K562 (cell line): ENCODE data around the gene C1orf198. TPM values are rescaled to one million over a fixed set of nuclear protein-coding genes. Genes with fewer than 3 reads are reported as not detected.

Experiments used
- MEF2D ChIP-seq: conservative IDR thresholded peaks from 2 replicates; pipeline ENCODE4 v1.6.1; 2016; ENCODE audit warnings: low read depth, missing genetic modification characterization, missing compliant biosample characterization
- SIX5 ChIP-seq, 2 experiments: IDR thresholded peaks; 2 replicates each; pipeline ENCODE4 v1.6.1; 2011; ENCODE audit warnings: low read length in 2 of 2, borderline replicate concordance in 1 of 2, low read depth in 1 of 2, mild to moderate bottlenecking in 1 of 2, moderate library complexity in 1 of 2; ENCODE audit not compliant: insufficient read depth in 1 of 2
- polyA plus RNA-seq, 8 experiments: library from polyadenylated mRNA; depleted of rRNA in 4 of 8; stranded (reverse) in 5 of 8; unstranded in 3 of 8; fragments of >200 nt; fragmentation: Nextera tagmentation in 2 of 8; fragmentation: Illumina TruSeq in 1 of 8; extraction: Ambion mirVana in 2 of 8; extraction: Trizol in 1 of 8; gene quantifications; 2 replicates each; pipeline versions ENCODE4 v1.2.1 to v1.2.3, GENCODE V29; 2011 to 2014; ENCODE audit warnings: inconsistent platforms in 1 of 8, missing spikeins in 1 of 8
- total RNA-seq, 7 experiments: library from RNA; depleted of rRNA in 6 of 7; stranded (reverse); fragments of >200 nt in 6 of 7; fragmentation: Illumina TruSeq in 2 of 7; extraction: Trizol in 2 of 7; gene quantifications; 2 replicates each; pipeline versions ENCODE4 v1.2.1 to v1.2.3, GENCODE V29; 2011 to 2021; ENCODE audit warnings: low replicate concordance in 1 of 7
- TF ChIP-seq, protein P1 (sequence below): sonication (generic); formaldehyde crosslinking; IDR thresholded peaks from 2 replicates; pipeline ENCODE4 v1.8.1; 2023; ENCODE audit warnings: missing genetic modification reagents, mild to moderate bottlenecking, borderline replicate concordance
- TF ChIP-seq, protein P2 (sequence below), 2 experiments: fragments of 250-450 bp in 1 of 2; fragments of 450-650 bp in 1 of 2; sonication (Bioruptor Pico) in 1 of 2; IDR thresholded peaks; 2 replicates each; pipeline versions ENCODE4 v1.6.1 to v1.8.0; 2016 to 2021; ENCODE audit warnings: mild to moderate bottlenecking in 2 of 2, moderate library complexity in 2 of 2, missing compliant biosample characterization in 1 of 2, missing genetic modification characterization in 1 of 2

The C1orf198 gene
- total and polyA plus RNA-seq, 9 of the 15 experiments (the other 6 are each of a cell fraction or from before 2014, with no cell fraction given) = 2.0 to 15.1 (median 10.4) TPM

DNA sequence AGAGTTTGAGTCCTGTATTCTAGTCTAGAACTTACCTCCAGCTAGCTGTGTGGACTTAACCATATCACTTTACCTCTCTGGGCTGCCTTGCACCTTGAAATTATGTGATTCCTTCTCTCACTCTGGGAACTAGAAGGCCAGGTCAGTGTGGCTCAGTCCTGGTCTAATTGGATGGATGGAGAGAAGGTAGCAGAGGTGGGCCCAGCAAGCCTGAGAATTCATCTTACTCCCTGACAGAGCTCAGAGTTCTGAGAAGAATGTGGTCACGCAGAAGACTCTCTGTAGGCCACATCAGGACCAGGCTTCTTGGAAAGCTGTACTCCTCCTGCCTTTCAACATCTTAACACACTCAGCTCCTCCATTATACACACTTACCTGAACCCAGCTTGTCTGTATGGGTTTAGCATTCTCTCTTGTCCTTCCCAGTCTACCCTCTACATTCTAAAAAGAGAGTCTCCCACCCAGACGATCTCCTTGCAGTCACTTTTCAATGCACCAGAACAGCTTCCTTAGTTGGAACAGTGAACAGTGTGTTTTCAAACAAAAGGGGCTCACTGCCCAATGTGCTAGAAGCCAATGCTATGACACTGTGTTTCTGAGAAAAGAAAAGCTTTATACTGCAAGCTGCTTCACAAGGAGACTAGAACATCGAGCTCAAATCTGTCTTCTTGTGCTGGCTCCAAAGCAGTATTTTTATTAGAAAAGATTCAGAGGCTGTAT is 60.6 kb downstream of the C1orf198 start (continued):
- TF ChIP-seq, protein P1, sequence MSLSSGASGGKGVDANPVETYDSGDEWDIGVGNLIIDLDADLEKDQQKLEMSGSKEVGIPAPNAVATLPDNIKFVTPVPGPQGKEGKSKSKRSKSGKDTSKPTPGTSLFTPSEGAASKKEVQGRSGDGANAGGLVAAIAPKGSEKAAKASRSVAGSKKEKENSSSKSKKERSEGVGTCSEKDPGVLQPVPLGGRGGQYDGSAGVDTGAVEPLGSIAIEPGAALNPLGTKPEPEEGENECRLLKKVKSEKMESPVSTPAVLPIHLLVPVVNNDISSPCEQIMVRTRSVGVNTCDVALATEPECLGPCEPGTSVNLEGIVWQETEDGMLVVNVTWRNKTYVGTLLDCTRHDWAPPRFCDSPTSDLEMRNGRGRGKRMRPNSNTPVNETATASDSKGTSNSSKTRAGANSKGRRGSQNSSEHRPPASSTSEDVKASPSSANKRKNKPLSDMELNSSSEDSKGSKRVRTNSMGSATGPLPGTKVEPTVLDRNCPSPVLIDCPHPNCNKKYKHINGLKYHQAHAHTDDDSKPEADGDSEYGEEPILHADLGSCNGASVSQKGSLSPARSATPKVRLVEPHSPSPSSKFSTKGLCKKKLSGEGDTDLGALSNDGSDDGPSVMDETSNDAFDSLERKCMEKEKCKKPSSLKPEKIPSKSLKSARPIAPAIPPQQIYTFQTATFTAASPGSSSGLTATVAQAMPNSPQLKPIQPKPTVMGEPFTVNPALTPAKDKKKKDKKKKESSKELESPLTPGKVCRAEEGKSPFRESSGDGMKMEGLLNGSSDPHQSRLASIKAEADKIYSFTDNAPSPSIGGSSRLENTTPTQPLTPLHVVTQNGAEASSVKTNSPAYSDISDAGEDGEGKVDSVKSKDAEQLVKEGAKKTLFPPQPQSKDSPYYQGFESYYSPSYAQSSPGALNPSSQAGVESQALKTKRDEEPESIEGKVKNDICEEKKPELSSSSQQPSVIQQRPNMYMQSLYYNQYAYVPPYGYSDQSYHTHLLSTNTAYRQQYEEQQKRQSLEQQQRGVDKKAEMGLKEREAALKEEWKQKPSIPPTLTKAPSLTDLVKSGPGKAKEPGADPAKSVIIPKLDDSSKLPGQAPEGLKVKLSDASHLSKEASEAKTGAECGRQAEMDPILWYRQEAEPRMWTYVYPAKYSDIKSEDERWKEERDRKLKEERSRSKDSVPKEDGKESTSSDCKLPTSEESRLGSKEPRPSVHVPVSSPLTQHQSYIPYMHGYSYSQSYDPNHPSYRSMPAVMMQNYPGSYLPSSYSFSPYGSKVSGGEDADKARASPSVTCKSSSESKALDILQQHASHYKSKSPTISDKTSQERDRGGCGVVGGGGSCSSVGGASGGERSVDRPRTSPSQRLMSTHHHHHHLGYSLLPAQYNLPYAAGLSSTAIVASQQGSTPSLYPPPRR (CRISPR knock-in tag) = no peak
- TF ChIP-seq, protein P2, sequence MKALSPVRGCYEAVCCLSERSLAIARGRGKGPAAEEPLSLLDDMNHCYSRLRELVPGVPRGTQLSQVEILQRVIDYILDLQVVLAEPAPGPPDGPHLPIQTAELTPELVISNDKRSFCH (CRISPR knock-in tag; IDR thresholded peaks at IDR 0.05) = no peak
- TF ChIP-seq, protein P2 (tag; IDR thresholded peaks at IDR 0.05) = no peak
- TF ChIP-seq SIX5 (IDR thresholded peaks at IDR 0.05; ENCODE audit: borderline replicate concordance in 1 of 2, insufficient read depth in 1 of 2, low read depth in 1 of 2, low read length in 2 of 2) = no peak
- no peak for TF ChIP-seq MEF2D
- TF ChIP-seq, all 486 proteins: peak for 0
